T follicular helper cell (primary cell): ENCODE results near the gene TMC7.

ENCODE experiments used
- DNase-seq: peaks from one replicate; pipeline ENCODE4 v3.0.0-alpha.2; 2020; ENCODE audit warnings: low read depth

The TMC7 gene

DNA sequence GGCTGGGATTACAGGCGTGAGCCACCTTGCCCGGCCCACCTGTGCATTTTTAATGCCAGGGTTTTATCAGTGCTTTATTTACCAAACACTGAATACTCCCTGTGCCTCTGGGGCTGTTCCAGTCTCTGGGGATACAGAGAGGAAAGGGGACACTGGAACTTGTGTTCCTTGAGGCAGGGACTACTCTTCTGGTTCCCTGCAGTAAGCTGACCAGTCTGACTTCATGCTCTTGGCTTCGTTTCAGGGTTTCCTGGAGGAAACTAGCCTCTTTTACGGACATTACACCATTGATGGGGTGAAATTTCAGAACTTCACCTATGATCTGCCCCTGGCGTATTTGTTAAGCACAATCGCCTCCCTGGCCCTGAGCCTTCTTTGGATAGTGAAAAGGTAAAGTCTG, 46.2 kb downstream of the TMC7 start:
- DNase-seq = no peak

DNA sequence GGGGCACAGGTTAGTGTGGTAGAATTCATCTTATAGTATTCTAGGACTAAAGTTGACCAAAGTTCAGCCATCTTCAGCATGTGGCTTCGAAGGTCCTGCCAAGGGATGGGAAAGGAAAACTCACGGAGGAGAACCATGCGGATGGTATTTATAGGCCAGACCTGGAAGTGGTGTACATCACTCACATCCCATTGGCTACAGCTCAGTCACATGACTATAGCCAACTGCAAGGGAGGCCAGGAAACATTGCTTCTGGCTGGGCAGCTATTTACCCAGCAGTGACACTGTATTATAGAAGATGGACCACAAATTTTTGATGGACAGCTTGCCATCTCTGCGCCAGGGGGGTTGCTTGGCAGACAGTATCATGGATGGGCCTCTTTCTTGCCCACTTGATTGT, 48.0 kb downstream of the TMC7 start:
- DNase-seq = no peak

DNA sequence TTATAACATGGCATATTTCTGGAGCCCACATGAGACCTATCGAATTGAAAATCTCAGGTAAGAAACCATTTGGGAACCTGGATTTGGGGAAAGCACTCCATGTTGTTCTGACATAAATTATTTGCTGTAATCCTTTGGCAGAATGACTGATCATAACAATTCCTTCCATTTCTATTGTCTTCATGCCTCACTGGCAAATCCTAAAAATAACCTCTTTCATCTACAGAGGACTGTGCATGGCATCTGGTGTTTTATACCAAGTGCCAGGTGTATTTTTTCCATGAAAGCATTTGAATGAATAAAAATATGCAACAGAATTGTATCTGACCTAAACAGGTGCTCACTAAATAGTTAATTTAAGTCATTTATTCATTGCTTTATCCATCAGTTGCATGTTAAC, 50.0 kb downstream of the TMC7 start:
- no peak for DNase-seq

DNA sequence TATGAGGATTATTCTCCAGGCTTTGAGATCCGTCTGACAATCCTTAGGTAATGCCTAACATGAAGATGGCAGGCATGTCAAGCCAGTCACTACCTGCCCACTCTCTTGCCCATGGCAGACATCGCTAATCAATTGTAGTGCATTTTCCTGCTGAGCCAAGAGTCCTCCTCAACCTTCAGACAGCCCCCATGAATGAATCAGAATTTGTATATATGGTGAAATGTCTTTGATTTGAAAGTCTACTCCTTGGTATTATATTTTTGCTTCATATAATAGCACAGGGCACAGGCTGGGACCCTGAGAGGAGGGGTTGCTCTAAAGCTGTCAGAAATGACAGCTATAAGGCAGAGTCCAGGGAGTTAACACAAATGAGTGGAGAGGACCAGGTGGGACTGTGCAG, 56.7 kb downstream of the TMC7 start:
- no peak for DNase-seq

DNA sequence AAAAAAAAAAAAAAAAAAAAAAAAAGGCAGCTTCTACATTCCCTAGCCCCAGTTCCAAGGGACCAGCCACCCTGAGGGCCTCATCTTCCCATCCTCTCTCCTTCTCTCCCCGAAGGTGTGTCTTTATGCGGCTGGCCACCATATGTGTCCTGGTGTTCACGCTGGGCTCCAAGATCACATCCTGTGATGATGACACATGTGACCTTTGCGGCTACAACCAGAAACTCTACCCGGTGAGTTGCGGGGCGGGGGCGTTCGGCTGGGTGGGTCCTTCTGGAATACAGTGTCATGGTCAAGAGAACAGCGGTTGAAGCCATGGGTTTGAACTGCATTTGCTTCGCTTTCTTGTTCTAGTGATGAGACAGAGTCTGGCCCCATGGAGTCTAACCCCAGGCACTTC, 61.0 kb downstream of the TMC7 start:
- no peak for DNase-seq

DNA sequence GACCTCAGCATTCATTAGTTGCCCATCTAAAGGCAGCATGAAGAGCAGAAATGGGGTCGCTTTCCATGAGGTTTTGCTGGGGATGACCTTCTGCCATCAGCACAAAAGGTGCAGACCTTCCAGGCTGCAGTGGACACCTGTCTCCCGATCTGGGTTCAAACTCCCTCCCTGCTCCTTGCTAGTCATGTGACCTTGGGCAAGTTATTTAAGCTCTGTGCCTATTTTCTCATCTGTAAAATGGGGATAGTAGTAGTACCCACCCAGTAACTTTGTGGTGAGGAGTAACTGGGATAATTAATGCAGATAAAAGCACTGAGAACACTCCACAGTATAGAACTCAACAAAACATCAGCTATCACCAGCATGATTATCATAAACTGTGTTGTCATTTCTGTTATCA, 62.3 kb downstream of the TMC7 start:
- DNase-seq = no peak

DNA sequence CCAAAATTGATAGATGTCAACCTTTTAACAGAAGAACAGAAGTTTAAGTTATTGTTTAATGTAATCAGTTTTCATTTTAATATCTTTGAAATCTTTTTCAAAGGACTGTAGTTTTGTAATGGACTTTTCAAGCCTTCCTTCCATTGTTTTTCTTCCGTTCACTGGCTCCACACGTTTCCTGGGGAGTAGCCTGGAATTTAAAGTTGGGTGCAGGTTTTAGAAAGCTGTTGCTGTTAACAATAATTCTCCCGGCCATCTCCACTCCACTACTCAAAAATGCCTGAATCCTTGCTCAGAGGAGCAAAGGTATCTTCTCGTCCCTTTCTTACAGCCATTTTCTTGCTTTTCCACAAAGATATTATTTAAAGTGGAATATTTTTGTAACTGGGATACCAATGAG, 79.0 kb downstream of the TMC7 start:
- DNase-seq = no peak

DNA sequence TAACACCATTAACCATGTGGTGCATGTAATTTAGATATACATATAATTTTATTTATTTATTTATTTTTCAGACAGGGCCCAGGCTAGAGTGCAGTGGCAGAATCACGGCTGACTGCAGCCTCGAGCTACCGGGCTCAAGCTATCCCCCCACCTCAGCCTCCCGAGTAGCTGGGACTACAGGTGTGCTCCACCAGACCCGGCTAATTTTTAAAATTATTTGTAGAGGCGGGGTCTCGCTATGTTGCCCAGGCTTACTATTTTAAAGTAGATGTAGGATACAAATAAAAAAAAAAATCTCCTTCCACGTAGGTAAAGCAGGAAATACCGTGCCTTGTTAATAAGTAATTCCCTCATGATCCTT, 83.2 kb downstream of the TMC7 start:
- no peak for DNase-seq

DNA sequence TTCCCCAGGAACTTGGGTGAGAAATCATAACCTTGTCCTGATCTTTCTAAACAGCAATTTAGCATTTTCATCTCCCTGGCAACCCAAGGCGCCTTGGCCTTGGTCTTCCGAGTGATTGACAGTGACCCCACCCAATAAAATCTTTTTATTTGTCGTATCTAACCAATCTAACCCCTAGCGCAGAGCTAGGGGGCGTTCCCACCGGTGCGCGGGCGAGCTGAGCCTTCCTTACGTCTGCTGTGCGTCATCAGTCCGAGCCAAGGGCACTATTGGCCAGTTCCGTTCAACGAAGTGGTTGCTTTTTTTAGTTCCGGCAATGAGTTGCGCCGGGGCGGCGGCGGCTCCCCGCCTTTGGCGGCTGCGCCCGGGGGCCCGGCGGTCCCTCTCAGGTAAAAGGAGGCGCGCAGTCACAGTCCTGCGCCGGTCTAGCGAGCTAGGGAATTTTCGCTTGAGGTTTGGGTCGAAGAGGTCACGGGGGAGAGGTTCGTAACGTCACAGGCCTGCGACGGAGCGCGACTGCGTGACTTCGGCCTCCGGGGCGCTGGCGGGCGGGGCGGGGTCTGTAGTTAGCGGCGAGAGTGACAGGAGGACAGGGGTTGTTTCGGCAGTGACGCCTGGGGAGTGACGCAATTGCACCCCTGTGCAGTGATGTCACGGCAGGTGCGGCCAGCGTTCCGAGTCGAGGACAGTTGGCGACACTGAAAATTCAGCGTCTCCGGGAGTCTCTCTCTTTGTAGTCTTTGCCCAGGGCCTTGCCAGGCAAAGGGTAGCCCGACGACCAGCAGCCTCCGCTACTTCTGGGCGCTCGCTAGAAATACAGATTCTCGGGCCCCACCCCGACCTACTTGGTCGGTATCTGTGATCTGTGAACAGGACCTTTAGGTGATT, 83.9 kb downstream of the TMC7 start, which contains the start of gene COQ7:
Gene COQ7 (plus strand): TSS at position 266 of the 888 bp plus-strand sequence. CDS start 51 bp downstream, at position 317.
- peak; percentile 98 for DNase-seq

DNA sequence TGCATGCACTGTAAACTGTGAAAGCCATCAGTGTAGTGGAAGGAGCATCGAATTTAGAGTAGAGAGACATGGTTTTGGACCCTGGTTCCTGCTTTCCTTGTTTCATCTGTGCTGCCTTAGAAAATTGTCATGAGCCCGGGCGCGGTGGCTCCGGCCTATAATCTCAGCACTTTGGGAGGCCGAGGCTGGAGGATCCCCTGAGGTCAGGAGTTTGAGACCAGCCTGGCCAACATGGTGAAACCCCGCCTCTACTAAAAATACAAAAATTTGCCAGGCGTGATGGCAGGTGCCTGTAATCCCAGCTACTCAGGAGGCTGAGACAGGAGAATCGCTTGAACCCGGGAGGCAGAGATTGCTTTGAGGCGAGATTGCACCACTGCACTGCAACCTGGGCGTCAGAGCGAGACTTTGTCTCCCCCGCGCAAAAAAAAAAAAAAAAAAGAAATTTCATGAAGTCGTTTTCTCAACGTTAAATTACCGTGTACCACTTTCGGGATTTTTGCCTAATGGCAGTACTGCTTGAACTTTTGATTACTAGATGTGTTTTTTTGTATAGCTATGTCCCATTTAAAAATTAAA, 84.6 kb downstream of the TMC7 start:
- DNase-seq = no peak

DNA sequence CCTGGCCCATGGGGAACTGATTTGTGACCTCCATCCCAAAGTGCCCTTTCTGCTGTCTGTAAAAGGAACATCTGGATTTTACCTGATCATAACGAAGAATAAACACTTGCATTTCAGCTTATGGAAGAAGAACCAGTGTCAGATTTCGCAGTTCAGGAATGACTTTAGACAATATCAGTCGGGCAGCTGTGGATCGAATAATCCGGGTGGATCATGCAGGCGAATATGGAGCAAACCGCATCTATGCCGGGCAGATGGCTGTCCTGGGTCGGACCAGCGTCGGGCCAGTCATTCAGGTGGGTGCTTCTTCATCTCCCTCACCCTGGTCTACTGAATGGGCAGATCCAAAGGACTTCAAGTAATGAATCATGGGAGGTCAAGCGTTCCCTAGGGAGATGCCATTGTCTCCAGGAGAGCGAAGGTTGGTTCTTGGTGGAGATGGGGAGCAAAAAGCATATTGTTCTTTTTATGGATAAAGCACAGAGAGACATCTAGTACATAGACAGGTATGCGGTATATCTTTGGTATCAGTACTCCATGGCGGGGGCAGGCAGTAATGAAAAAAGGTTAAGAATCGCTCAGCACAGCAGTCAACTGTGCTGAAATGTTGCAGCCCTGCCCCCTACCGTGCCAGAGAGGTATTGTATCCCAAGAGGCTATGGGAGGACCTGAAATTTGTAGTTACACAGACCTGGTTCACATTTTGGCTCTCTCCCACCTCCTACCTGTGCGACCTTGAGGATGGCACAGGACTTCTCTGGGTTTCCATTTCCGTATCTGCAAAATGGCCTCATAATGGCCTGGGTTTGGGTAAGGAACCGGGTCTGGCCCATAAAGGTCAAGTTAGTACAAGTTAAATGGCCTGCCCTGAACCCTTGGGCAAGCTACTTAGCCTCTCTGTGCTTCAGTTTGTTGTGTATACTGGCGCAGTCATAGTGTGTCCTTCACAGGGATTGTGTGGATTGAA, 88.4 kb downstream of the TMC7 start:
- peak; percentile 26 for DNase-seq

DNA sequence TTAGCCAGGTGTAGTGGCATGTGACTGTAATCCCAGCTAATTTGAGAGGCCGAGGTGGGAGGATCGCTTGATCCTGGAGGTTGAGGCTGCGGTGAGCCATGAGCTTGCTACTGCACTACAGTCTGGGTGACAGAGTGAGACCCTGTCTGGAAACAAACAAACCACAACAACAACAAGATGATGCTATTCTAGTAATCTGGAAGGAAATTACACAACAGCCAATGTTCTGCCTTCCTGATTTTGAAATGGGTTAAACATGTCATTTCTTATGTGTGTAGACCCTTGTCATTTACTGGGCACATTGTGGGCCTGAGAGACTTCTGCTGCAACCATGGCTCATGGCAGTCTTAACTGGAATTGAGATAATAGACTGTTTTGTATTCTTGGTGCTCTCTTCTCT, 89.6 kb downstream of the TMC7 start:
- DNase-seq = no peak

DNA sequence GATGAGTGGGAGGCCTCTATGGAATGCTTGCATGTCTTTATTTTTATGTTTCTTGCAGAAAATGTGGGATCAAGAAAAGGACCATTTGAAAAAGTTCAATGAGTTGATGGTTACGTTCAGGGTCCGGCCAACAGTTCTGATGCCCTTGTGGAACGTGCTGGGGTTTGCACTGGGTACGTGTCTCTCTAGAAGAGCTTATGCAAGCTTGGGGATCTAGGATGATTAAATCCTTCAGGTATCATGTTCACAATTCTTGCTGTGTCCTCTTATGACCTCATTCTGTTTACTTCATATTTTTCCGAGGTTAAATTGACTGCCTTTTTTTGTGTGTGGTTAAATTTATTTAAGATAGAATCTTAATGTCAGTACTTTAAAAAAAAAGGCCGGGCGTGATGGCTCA, 90.1 kb downstream of the TMC7 start:
- DNase-seq = no peak

DNA sequence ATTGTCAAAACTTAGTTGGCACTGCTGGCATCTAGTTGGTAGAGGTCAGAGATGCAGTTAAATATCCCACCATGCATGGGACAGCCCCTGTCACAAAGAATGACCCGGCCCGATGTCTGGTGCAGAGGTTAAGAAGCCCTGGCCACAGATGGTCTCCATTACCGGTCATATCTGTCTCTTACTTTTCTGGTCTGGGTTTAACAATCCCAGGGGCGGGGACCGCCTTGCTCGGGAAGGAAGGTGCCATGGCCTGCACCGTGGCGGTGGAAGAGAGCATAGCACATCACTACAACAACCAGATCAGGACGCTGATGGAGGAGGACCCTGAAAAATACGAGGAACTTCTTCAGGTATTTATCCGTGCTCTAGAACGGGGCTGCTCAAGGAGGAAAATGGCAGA, 91.8 kb downstream of the TMC7 start:
- DNase-seq = no peak

DNA sequence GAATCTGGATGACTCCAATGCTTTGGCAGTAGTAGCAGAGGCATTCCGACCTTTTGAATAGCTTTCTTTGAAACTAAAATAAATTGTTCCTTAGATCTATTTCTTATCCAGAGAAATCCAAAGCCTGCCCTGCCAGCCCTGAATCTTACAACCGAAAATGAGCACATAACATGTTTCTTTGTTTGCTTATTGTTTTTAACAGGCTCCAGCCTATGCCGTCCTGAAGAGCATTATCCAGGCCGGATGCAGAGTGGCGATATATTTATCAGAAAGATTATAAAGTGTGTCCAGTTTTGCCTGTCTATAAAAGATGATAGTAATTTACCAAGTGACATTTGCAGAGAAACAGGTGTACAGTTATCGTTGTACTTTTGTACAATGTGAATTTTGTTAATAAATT, 94.1 kb downstream of the TMC7 start:
- DNase-seq = no peak

DNA sequence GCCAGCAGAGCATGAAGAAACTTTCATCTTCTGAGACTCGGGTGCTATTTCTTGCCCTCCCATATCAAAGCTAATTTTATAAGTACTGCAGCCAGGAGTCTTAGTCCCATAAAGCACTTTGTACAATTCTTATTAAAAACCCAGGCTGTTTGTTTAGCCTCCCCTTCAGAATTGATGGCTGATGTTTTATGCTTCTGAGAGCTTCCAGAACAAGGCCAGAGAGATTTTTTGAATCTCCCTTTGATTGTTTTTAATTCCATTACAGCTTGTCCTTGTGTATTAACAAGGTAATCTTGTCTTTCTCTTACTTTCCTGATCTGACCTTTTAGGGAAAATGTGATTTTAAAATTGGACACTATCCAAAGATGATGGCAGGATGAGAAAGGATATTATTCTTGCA, 99.9 kb downstream of the TMC7 start:
- no peak for DNase-seq

DNA sequence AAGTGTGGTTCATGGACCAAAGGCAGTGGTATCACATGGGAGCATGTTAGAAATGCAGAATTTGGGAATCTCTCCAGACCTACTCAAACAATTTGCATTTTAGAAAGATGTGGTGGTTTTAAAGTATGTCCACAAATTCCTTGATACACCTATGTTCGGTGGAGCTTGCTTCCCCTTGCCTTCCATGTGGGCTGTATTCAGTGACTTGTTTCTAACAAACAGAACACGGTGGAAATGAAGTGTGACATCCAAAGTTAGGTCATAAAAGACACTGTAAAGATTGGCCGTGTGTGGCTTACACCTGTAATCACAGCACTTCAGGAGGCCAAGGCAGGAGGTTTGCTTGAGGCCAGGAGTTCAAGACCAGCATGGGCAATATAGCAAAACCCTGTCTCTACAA, 100.4 kb downstream of the TMC7 start:
- no peak for DNase-seq

DNA sequence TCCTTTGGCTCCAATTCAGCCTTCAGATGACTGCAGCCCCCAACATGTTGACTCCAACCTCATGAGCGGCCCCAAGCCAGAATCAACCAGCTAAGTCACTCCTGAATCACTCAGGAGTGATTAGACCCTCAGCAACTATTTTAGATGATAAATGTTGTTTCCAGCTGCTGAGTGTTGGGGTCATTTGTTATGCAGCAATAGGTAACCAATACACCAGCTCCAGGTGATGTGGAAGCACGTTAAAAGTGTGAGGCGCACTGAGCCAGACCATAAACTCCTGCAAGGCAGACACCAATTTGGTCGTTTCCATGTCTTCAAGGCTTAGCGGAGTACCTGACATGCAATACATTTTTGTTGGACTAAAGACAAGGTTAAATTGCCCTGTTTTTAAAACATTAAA, 101.1 kb downstream of the TMC7 start:
- DNase-seq = no peak

DNA sequence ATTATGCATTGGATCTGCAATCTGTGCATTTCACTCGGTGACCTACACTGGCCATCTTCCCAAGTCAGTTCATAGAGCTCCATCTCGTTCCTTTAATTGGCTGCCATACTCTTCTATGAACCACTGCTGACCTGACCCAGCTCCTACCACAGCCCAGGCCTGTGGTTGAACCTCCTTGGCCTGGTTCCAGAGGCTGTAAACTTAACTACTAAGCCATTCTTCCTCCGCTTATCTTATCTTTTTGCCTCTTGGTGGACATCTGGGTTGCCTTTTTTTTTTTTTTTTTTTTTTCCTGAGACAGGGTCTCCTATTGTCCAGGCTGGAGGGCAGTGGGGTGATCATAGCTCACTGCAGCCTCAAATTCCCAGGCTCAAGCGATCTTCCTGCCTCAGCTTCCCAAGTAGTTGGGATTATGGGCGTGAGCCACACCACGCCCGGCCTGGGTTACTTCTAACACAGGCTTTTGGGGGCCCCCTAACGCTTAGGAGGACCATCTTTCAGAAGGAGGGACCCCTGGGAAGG, 102.0 kb downstream of the TMC7 start:
- no peak for DNase-seq

DNA sequence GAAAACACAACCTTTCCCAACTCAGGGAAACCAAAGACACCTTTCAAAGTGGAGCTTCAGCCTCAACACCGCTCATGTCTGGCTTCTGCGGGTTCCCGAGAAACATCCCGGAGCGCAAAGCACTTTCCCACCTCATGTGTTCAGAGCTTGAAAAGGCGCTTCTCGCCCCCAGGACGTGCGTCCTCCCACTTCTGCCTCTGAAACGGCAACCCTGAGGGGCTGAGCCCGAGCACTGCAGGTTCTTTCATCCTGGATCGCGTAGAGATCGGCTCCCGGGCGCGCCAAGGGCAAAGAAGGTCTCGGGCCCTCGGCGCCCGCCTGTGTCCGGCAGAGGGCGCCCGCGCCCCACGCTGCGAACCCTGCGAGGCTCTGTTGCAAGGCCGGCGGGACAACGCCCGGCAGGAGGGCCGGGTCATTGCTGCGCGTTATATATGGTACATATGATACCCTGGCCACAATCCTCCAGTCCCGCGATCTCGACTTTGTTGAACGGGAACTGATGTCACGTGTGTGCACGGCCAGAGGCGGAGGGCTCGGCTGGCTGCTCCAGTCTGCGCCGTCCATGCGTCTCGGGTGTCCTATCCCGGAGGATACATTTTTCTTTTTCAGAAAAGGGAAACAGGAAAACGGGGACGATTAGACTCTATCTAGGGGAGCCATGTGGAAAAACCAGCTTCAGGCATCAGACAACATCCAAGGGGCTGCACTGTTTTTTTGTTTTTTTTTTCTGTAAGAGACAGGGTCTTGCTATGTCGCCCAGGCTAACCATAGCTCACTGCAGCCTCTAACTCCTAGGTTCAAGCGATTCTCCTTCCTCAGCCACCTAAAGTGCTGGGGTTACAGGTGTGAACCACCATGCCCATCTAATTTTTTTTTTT, 102.8 kb downstream of the TMC7 start:
- peak; percentile 51 for DNase-seq

DNA sequence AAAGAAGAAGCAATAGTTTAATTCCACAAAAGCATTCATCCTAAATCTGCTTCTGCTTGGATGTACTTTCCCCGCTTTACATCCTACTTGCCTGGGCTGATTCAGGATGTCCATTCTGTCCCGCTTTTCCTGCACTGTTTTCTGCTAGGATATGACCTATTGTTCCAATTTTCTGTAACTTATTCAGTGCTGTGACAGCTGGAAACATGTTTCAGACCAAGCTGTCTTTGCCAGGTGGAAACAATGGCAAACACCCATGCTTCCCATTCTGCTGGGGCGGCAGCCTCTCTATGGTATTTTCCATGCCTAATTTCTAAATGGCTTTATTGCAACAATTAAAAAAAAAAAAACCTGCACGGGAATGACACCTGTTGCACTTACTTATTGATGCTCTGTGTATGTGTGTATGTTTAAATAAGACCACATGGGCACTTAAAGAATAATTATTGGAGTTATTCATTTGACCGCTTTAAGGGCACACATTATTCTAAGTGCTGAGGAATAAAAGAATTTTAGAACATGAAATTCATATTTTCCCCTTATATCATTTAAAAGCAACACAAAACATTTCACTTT, 104.7 kb downstream of the TMC7 start:
- DNase-seq = no peak
